Heart left ventricle (tissue), 16 donors: ENCODE data around the gene CD300LB. TPM values are rescaled to one million over a fixed set of nuclear protein-coding genes. Genes with fewer than 3 reads are reported as not detected.
"Not testable (repeated sequence)": the region's sequence is repeated elsewhere in the genome, so short reads cannot be mapped to it uniquely, and the experiment has no call there.

Source experiments
- ATAC-seq, 4 donors: fragments of 200-7000 bp; cut with Tn5 transposase; one replicate each; pipeline ENCODE4 v1.9.1; 2020 to 2022; ENCODE audit warnings: moderate library complexity in 4 of 4, mild to moderate bottlenecking in 3 of 4, moderate number of reproducible peaks in 1 of 4
- DNase-seq, 5 donors: peaks; one replicate each; pipeline ENCODE4 v3.0.0-alpha.2; 2020
- H3K27ac ChIP-seq, 12 donors: fragments of 200-600 bp; sonication (generic) in 4 of 12; one replicate each; pipeline versions ENCODE4 v1.5.0 to v1.8.0; 2016 to 2022; ENCODE audit warnings: mild to moderate bottlenecking in 2 of 12
- H3K27me3 ChIP-seq, 9 donors: fragments of 200-600 bp; sonication (generic) in 2 of 9; one replicate each; pipeline versions ENCODE4 v1.5.1 to v1.8.0; 2016 to 2022; ENCODE audit warnings: mild to moderate bottlenecking in 3 of 9
- H3K36me3 ChIP-seq, 9 donors: fragments of 200-600 bp; sonication (generic) in 2 of 9; one replicate each; pipeline versions ENCODE4 v1.5.0 to v1.8.0; 2018 to 2022; ENCODE audit warnings: mild to moderate bottlenecking in 2 of 9
- H3K4me1 ChIP-seq, 12 donors: fragments of 200-600 bp; sonication (generic) in 4 of 12; one replicate each; pipeline versions ENCODE4 v1.5.0 to v1.8.0; 2016 to 2022; ENCODE audit warnings: mild to moderate bottlenecking in 3 of 12
- H3K4me3 ChIP-seq, 12 donors: fragments of 200-600 bp; sonication (generic) in 4 of 12; one replicate each; pipeline versions ENCODE4 v1.5.0 to v1.8.0; 2017 to 2022; ENCODE audit warnings: mild to moderate bottlenecking in 9 of 12, moderate library complexity in 4 of 12
- H3K9me3 ChIP-seq, 12 donors: fragments of 200-600 bp; sonication (generic) in 4 of 12; one replicate each; pipeline versions ENCODE4 v1.5.0 to v1.8.0; 2016 to 2022; ENCODE audit warnings: mild to moderate bottlenecking in 1 of 12
- POLR2A ChIP-seq, 2 donors: fragments of 450-650 bp; IDR thresholded peaks; one replicate each; pipeline ENCODE4 v1.6.1; 2017; ENCODE audit warnings: antibody characterized with exemption in 2 of 2, mild to moderate bottlenecking in 2 of 2, moderate library complexity in 2 of 2
- WGBS, 4 donors: extraction: QIAGEN DNeasy Blood & Tissue Kit in 2 of 4; methylation state at CpG; one replicate each; pipeline versions ENCODE4 v1.1.5 to v1.1.7; 2013 to 2018; 5-methylcytosine and 5-hydroxymethylcytosine counted together
- intact Hi-C, 10 donors: fragments of 100-400 bp; cut with DNase I; formaldehyde crosslinking; loops; one replicate each; pipeline versions ENCODE4 v1.11.1 to v1.14.2; 2022
- long read RNA-seq, 3 donors: library from polyadenylated mRNA; unstranded; transcript quantifications; one replicate each; pipeline ENCODE4 v2.0.0, GENCODE V29; 2020 to 2021
- polyA plus RNA-seq, 2 donors: library from polyadenylated mRNA; stranded (reverse); fragments of 200-250 nt; gene quantifications; one replicate each; pipeline ENCODE4 v1.2.3, GENCODE V29; 2013
- total RNA-seq, 9 donors: library from RNA; depleted of rRNA in 2 of 9; stranded (reverse); fragments of >200 nt in 2 of 9; fragmentation: NEBNext Ultra II Directional in 3 of 9; extraction: Animal tissue kit (Norgen Biotek cat#: 25700) in 3 of 9; gene quantifications; one replicate each; pipeline versions ENCODE4 v1.1.0 to v1.2.4, GENCODE V29; 2016 to 2023
- TF ChIP-seq, protein P1 (sequence below), 12 donors: fragments of 200-600 bp; sonication (generic) in 4 of 12; IDR thresholded peaks; one replicate each; pipeline versions ENCODE4 v1.5.0 to v1.8.0; 2018 to 2022; ENCODE audit warnings: antibody characterized with exemption in 12 of 12, mild to moderate bottlenecking in 5 of 12
- donor health status: ischemic (EF 13 %, LVEDD 7.1; RV severe dilation, severe dysfunction).
- donor health status: healthy with polysubstance abuse.
- donor health status: DM: no; HTN: yes; CAD: no.
- donor health status: DM: no; HTN: no; CAD: no.
- donor health status: ischemic (EF 25% LVEDD 6.9; RV normal size, moderate dysfunction).
- donor health status: ischemic (EF 25% LVEDD 5.7; RV mildly dilated, moderate dysfunction).
- donor health status: healthy.
- donor health status: DM: yes; HTN: yes; CAD: no.
- donor health status: ischemic (EF 35%, LVEDD 5.7; RV mildly dilated, moderate dysfunction).
- donor health status: nonischemic (EF 11% LVEDD 7.7; RV severe dilation, severe dysfunction).
- donor health status: DM: yes; HTN: yes; CAD: no.
- donor health status: PGD.
- donor health status: ischemic (EF 29% LVEDD 5.4; RV normal size, mild dysfunction).
- donor health status: nonischemic (EF 23%, LVEDD 6.1; RV moderate dilation, normal function).

The CD300LB gene
- total RNA-seq (1 to 10 TPM in 1 of 9 donors, under 1 TPM in 5, not detected in 3; 0.14 to 2.3 (median 0.21) TPM), polyA plus RNA-seq (under 1 TPM in 1 of 2 donors, not detected in 1; 0.40 TPM)
- long read RNA-seq, donor 1, result 0 reads
- long read RNA-seq, donor 2, result 0 reads
- long read RNA-seq, donor 3, result 0 reads

DNA sequence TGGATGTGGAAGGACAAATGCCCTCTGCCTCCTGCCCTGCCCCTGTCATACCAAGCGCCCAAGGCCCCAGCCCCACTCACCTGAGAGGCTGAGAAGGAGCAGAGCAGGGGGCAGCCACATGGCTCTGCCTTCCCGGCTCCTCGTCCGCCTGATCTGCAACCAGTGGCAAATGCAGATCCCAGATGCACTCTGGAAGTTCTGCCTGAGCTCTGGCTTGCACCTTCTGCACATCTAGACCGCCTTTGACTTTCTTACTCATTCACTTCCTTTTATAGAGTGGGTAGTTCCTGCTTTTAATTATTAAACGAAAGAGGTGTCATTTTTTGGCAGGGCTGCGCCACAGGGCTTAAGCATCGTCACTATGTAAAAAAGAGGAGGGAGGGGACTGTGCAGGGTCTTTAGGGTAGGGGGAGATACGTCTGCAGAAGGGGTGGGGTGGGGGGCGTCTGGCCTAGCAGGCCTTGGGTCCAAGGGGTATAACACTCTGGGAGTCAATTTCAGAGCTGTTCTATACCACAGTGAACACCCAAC is at the start of gene CD300LB:
Gene CD300LB (minus strand): TSS at position 245 of the 531 bp plus-strand sequence. CDS start 125 bp downstream, at position 120.
- peaks cover 0 to 15% (median 0%) of the 10 kb centered on the region in 9 donors for H3K27me3 ChIP-seq
- H3K36me3 ChIP-seq, result no peaks in the 10 kb centered on the region
- peak within 1 kb of the TSS in 1 of 12 donors; percentile 80 for H3K27ac ChIP-seq
- ATAC-seq (peak in 1 of 4 donors; percentile 12), DNase-seq (peak in 2 of 5 donors; percentile 3 to 11)
- 65 to 70% (median 67%) methylated on average over 10 of the region's 10 CpGs for WGBS, 4 donors
- H3K9me3 ChIP-seq, result peaks cover 0 to 9% (median 0%) of the 10 kb centered on the region in 12 donors
- intact Hi-C loops, result no loop called here
- peaks cover 0 to 32% (median 0%) of the 10 kb centered on the region in 12 donors for H3K4me1 ChIP-seq
- peak within 1 kb of the TSS in 1 of 12 donors; percentile 47 for H3K4me3 ChIP-seq
- TF ChIP-seq, protein P1, sequence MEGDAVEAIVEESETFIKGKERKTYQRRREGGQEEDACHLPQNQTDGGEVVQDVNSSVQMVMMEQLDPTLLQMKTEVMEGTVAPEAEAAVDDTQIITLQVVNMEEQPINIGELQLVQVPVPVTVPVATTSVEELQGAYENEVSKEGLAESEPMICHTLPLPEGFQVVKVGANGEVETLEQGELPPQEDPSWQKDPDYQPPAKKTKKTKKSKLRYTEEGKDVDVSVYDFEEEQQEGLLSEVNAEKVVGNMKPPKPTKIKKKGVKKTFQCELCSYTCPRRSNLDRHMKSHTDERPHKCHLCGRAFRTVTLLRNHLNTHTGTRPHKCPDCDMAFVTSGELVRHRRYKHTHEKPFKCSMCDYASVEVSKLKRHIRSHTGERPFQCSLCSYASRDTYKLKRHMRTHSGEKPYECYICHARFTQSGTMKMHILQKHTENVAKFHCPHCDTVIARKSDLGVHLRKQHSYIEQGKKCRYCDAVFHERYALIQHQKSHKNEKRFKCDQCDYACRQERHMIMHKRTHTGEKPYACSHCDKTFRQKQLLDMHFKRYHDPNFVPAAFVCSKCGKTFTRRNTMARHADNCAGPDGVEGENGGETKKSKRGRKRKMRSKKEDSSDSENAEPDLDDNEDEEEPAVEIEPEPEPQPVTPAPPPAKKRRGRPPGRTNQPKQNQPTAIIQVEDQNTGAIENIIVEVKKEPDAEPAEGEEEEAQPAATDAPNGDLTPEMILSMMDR (IDR thresholded peaks at IDR 0.05), result no peak
- no peak for TF ChIP-seq POLR2A (IDR thresholded peaks at IDR 0.05)

GRCh38 chr17:74579900-74580299 is 48.6 kb upstream of the CD300LB start:
- 53 to 67% (median 57%) methylated on average over 7 of the region's 7 CpGs for WGBS, 4 donors
- Histone ChIP-seq H3K4me1 (peaks cover 0 to 7% (median 0%) of the 10 kb centered on the region in 12 donors), H3K9me3 (peaks cover 0 to 3% (median 0%) of the 10 kb centered on the region in 12 donors), H3K27me3 (peaks cover 0 to 7% (median 0%) of the 10 kb centered on the region in 9 donors), H3K36me3 (no peaks in the 10 kb centered on the region), H3K4me3 (no peak overlapping the region), H3K27ac (no peak overlapping the region)
- no peak for ATAC-seq
- no peak for TF ChIP-seq POLR2A (IDR thresholded peaks at IDR 0.05)
- TF ChIP-seq, protein P1 (IDR thresholded peaks at IDR 0.05), result no peak
- intact Hi-C loops, result no loop called here
- no peak for DNase-seq

- H3K36me3 ChIP-seq, result no peaks in the 10 kb centered on the region
- H3K9me3 ChIP-seq, result no peaks in the 10 kb centered on the region
- DNase-seq (no peak), ATAC-seq (no peak)
- H3K27me3 ChIP-seq, result peaks cover 0 to 13% (median 0%) of the 10 kb centered on the region in 9 donors
- intact Hi-C loops, result no loop called here
- H3K27ac ChIP-seq, result no peak overlapping the region
- H3K4me3 ChIP-seq, result no peak overlapping the region
- TF ChIP-seq, protein P1 (IDR thresholded peaks at IDR 0.05), result no peak
- no peak for TF ChIP-seq POLR2A (IDR thresholded peaks at IDR 0.05)
- WGBS, 4 donors, result 75 to 86% (median 83%) methylated on average over 9 of the region's 9 CpGs
- H3K4me1 ChIP-seq, result peaks cover 0 to 7% (median 0%) of the 10 kb centered on the region in 12 donors
Observed at GRCh38 chr17:74578979-74579378, 47.7 kb upstream of the CD300LB start.

DNA sequence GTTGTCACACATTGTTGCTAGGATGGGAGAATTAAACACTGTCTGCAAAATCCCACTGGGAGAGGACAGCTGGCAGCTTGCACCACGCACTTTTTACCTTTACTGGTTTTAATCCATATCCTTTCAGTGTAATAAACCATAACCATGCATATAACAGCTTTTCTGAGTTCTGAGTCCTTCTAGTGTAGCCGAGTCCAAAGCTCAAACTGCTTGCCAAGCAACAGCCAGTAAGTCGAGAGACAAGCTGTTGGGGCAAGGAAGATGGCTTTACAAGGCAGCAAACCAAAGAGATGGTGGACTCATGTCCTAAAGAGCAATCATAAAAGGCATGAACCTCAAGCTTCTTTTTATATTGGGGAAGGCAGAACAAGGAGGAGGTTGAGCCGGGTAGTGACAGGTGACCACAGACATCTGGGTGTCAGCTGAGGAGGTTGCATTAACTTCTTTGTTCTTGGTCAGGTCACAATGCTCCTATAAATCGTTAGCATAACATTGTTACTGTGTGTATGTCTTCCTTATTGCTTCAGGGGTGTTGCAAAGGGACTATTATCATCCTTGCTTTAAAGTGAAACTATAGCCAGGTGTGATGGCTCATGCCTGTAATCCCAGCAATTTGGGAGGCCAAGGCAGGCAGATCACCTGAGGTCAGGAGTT is 43.3 kb upstream of the CD300LB start:
- WGBS, 4 donors, result 72 to 80% (median 79%) methylated on average over 5 of the region's 5 CpGs
- H3K27ac ChIP-seq, result no peak overlapping the region
- no peaks in the 10 kb centered on the region for H3K36me3 ChIP-seq
- intact Hi-C loops, result no loop called here
- no peak overlapping the region for H3K4me3 ChIP-seq
- TF ChIP-seq, protein P1 (IDR thresholded peaks at IDR 0.05), result no peak
- TF ChIP-seq POLR2A (IDR thresholded peaks at IDR 0.05), result no peak
- ATAC-seq, result no peak
- H3K27me3 ChIP-seq, result peaks cover 0 to 20% (median 0%) of the 10 kb centered on the region in 9 donors
- peaks cover 0 to 6% (median 0%) of the 10 kb centered on the region in 12 donors for H3K4me1 ChIP-seq
- no peak for DNase-seq
- H3K9me3 ChIP-seq, result peaks cover 0 to 4% (median 0%) of the 10 kb centered on the region in 12 donors

DNA sequence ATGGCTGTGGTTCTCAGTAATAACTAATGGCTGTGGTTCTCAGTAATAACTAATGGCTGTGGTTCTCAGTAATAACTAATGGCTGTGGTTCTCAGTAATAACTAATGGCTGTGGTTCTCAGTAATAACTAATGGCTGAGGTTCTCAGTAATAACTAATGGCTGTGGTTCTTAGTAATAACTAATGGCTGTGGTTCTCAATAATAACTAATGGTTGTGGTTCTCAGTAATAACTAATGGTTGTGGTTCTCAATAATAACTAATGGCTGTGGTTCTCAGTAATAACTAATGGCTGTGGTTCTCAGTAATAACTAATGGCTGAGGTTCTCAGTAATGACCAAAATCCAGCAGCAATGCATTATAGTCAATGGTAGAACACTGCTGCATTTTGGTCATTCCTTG is 42.4 kb upstream of the CD300LB start:
- DNase-seq, H3K36me3 ChIP-seq, intact Hi-C loops, H3K9me3 ChIP-seq, H3K27ac ChIP-seq, H3K4me1 ChIP-seq, H3K4me3 ChIP-seq, ATAC-seq: not testable (repeated sequence)
- H3K27me3 ChIP-seq, result peaks cover 0 to 20% (median 0%) of the 10 kb centered on the region in 9 donors
